OCI-LY3 (cell line): ENCODE measurements around the gene HTRA1.

Experiments
- EZH2phosphoT487 ChIP-seq: fragments of 200-600 bp; shearing (Covaris generic); IDR thresholded peaks from 2 replicates; pipeline ENCODE4 v1.6.1; 2018; ENCODE audit warnings: antibody characterized with exemption, mixed run types, low read depth
- TF ChIP-seq, protein P1 (sequence below): fragments of 200-600, 300-600 bp; sonication (generic); IDR thresholded peaks from 2 replicates; pipeline ENCODE4 v1.5.1; 2014; ENCODE audit warnings: antibody characterized with exemption, low read length, low read depth

DNA sequence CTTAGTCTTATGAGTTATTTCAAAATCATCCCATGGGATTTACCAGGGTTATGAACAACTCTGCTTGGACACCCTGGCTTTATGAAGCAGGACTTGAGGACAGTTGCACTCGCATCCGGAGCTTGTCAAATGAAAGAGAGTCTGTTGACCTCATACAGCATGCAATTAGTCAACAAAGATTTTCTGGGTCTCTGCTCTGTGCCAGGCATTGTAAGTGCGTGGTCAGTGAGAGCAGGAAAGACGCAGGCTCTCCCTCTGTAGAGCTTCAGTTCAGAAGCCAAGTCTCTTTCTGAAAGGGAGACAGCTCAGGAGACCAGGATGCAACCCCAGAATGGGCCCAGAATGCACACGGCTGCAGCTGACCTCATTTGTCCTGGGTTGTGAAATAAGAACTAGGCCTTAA, 53.7 kb downstream of the HTRA1 start:
- TF ChIP-seq, protein P1, sequence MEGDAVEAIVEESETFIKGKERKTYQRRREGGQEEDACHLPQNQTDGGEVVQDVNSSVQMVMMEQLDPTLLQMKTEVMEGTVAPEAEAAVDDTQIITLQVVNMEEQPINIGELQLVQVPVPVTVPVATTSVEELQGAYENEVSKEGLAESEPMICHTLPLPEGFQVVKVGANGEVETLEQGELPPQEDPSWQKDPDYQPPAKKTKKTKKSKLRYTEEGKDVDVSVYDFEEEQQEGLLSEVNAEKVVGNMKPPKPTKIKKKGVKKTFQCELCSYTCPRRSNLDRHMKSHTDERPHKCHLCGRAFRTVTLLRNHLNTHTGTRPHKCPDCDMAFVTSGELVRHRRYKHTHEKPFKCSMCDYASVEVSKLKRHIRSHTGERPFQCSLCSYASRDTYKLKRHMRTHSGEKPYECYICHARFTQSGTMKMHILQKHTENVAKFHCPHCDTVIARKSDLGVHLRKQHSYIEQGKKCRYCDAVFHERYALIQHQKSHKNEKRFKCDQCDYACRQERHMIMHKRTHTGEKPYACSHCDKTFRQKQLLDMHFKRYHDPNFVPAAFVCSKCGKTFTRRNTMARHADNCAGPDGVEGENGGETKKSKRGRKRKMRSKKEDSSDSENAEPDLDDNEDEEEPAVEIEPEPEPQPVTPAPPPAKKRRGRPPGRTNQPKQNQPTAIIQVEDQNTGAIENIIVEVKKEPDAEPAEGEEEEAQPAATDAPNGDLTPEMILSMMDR, result no peak
- no peak for TF ChIP-seq EZH2phosphoT487
